NCI-H1105 treated with DMSO at 0.1 percent for 48 hours (cell line): Measurements from ENCODE around the gene FNDC3B.
A peak's percentile ranks its signal among the peaks of the same experiment; 100 is the strongest.
"Not testable (repeated sequence)": the region's sequence is repeated elsewhere in the genome, so short reads cannot be mapped to it uniquely, and the experiment has no call there.

Source experiments
- DNase-seq: peaks from one replicate; lab custom pipeline; 2025; lab: John Stamatoyannopoulos, UW

FNDC3B gene

GRCh38 chr3:172074586-172074985 is 35.2 kb downstream of the FNDC3B start:
- DNase-seq, result no peak

- DNase-seq, result peak; percentile 41
Measured at GRCh38 chr3:172076212-172076611, 36.8 kb downstream of the FNDC3B start.

GRCh38 chr3:172077197-172077757 is 37.9 kb downstream of the FNDC3B start:
- no peak for DNase-seq

- DNase-seq, result no peak
Measured at GRCh38 chr3:172078244-172078643, 38.9 kb downstream of the FNDC3B start.

GRCh38 chr3:172078721-172079120 is 39.3 kb downstream of the FNDC3B start:
- DNase-seq, result no peak

- no peak for DNase-seq
Measured at GRCh38 chr3:172079326-172079976, 40.1 kb downstream of the FNDC3B start.

GRCh38 chr3:172080503-172080902 is 41.1 kb downstream of the FNDC3B start:
- DNase-seq, result no peak

GRCh38 chr3:172082269-172082668 is 42.9 kb downstream of the FNDC3B start:
- DNase-seq, result no peak

- no peak for DNase-seq
Measured at GRCh38 chr3:172082820-172083513, 43.6 kb downstream of the FNDC3B start.

- no peak for DNase-seq
Measured at GRCh38 chr3:172083995-172084409, 44.6 kb downstream of the FNDC3B start.

GRCh38 chr3:172084871-172085556 is 45.6 kb downstream of the FNDC3B start:
- DNase-seq, result no peak

- DNase-seq, result no peak
Measured at GRCh38 chr3:172085557-172085895, 46.1 kb downstream of the FNDC3B start.

GRCh38 chr3:172086071-172086470 is 46.7 kb downstream of the FNDC3B start:
- DNase-seq, result no peak

GRCh38 chr3:172087198-172087597 is 47.8 kb downstream of the FNDC3B start:
- no peak for DNase-seq

GRCh38 chr3:172087602-172088580 is 48.5 kb downstream of the FNDC3B start:
- DNase-seq, result no peak

GRCh38 chr3:172089250-172089649 is 49.9 kb downstream of the FNDC3B start:
- DNase-seq, result no peak

- no peak for DNase-seq
Measured at GRCh38 chr3:172090035-172090434, 50.7 kb downstream of the FNDC3B start.

GRCh38 chr3:172092658-172093057 is 53.3 kb downstream of the FNDC3B start:
- DNase-seq, result no peak

- not testable (repeated sequence) for DNase-seq
Measured at GRCh38 chr3:172093581-172094443, 54.4 kb downstream of the FNDC3B start.

GRCh38 chr3:172094621-172095557 is 55.5 kb downstream of the FNDC3B start:
- DNase-seq, result no peak
